ENCODE data around the gene MAST3.
A peak's percentile ranks its signal among the peaks of the same experiment; 100 is the strongest.
"Not testable (repeated sequence)": the region's sequence is repeated elsewhere in the genome, so short reads cannot be mapped to it uniquely, and the experiment has no call there.

The MAST3 gene

DNA sequence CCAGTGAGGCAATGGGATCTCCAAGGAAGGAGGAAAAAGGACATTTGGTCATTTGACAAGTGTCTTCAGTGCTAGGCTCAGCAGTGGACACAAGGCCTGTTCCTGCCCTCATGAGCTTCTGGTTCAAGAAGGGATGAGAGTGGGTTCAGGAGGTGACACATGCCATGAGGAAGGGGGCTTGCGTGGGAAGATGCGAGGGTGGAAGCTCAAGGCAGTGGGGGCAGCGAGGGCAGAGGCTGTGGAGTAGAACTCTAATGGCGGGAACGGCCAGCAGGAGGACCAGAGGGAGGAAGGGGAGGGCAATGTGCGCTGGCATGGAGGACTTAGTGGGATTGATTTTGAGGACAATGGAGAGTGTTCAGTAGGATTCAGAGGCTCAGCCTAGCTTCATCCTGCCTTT lies 58.7 kb downstream of the MAST3 start:
- H3K27ac Mint-ChIP-seq: no peak overlapping the region
- H3K9me3 Mint-ChIP-seq: no peaks in the 10 kb centered on the region
- peaks cover 31% of the 10 kb centered on the region for H3K36me3 Mint-ChIP-seq (ENCODE audit: insufficient read depth)
- no peak for DNase-seq
- no peaks in the 10 kb centered on the region for H3K27me3 Mint-ChIP-seq
- ATAC-seq (replicated peaks): no peak
- no peak overlapping the region for H3K4me3 Mint-ChIP-seq
- H3K4me1 Mint-ChIP-seq (ENCODE audit: low read depth in 2 of 2): peaks cover 32 to 34% of the 10 kb centered on the region in 2 donors

DNA sequence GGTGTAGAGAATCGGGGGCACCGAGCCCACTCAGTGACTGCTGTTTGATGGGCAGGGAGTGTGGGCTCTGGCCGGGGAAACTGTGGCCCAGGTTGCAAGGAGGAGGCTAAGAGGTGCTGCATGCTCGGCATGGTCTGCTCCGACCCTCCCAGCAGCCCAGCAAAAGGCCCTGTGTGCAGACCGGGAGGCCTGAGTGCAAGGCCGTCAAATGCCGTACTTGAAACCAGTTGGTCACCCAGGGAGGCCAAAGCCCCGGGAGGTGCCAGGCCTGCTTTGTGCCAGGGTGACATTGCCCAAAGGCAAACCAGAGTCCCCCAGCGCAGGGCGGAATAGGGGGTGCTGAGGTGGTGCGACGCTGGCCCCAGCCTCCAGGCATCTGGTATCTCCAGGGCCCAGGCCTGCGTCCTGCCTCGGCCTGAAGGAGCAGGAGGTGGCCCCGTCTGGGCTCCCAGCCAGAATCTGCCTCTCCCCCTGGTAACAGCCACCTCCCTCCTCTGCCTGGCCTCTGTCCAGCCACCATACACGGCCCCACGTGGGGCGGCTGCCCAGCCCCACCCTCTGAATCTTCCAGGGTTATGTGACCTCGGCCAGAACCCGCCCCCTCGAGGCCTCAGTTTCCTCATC lies 59.4 kb downstream of the MAST3 start:
- peaks cover 34% of the 10 kb centered on the region for H3K36me3 Mint-ChIP-seq (ENCODE audit: insufficient read depth)
- no peak overlapping the region for H3K4me3 Mint-ChIP-seq
- no peaks in the 10 kb centered on the region for H3K9me3 Mint-ChIP-seq
- DNase-seq: no peak
- H3K27me3 Mint-ChIP-seq: no peaks in the 10 kb centered on the region
- no peak for ATAC-seq (replicated peaks)
- peaks cover 26 to 34% of the 10 kb centered on the region in 2 donors for H3K4me1 Mint-ChIP-seq (ENCODE audit: low read depth in 2 of 2)
- H3K27ac Mint-ChIP-seq: no peak overlapping the region

GRCh38 chr19:18157465-18158063 lies 60.0 kb downstream of the MAST3 start:
- no peak for DNase-seq
- peaks cover 20 to 29% of the 10 kb centered on the region in 2 donors for H3K4me1 Mint-ChIP-seq (ENCODE audit: low read depth in 2 of 2)
- H3K36me3 Mint-ChIP-seq (ENCODE audit: insufficient read depth): peaks cover 31% of the 10 kb centered on the region
- H3K9me3 Mint-ChIP-seq: no peaks in the 10 kb centered on the region
- no peak overlapping the region for H3K27ac Mint-ChIP-seq
- ATAC-seq (replicated peaks): no peak
- no peaks in the 10 kb centered on the region for H3K27me3 Mint-ChIP-seq
- no peak overlapping the region for H3K4me3 Mint-ChIP-seq

GRCh38 chr19:18158467-18158866 lies 60.9 kb downstream of the MAST3 start:
- Mint-ChIP-seq H3K36me3 (ENCODE audit: insufficient read depth) (peaks cover 23% of the 10 kb centered on the region), H3K27me3 (no peaks in the 10 kb centered on the region), H3K9me3 (no peaks in the 10 kb centered on the region), H3K27ac (no peak overlapping the region), H3K4me1 (ENCODE audit: low read depth in 2 of 2) (peaks cover 18 to 27% of the 10 kb centered on the region in 2 donors), H3K4me3 (no peak overlapping the region)
- no peak for DNase-seq
- no peak for ATAC-seq (replicated peaks)

- H3K27ac Mint-ChIP-seq; H3K9me3 Mint-ChIP-seq; ATAC-seq (replicated peaks); H3K4me3 Mint-ChIP-seq; H3K27me3 Mint-ChIP-seq; DNase-seq: not testable (repeated sequence)
- Mint-ChIP-seq H3K36me3 (ENCODE audit: insufficient read depth) (peaks cover 25% of the 10 kb centered on the region), H3K4me1 (ENCODE audit: low read depth in 2 of 2) (peaks cover 14 to 23% of the 10 kb centered on the region in 2 donors)
Measured at GRCh38 chr19:18159059-18159616, 61.6 kb downstream of the MAST3 start.

- Mint-ChIP-seq H3K27ac (no peak overlapping the region), H3K4me1 (ENCODE audit: low read depth in 2 of 2) (peaks cover 8 to 17% of the 10 kb centered on the region in 2 donors), H3K9me3 (no peaks in the 10 kb centered on the region), H3K4me3 (peak overlapping the region; percentile 42 to 59), H3K36me3 (ENCODE audit: insufficient read depth) (peaks cover 28% of the 10 kb centered on the region), H3K27me3 (no peaks in the 10 kb centered on the region)
- ATAC-seq (replicated peaks) (no peak), DNase-seq (no peak)
Measured at GRCh38 chr19:18159810-18160209, 62.2 kb downstream of the MAST3 start.

- H3K36me3 Mint-ChIP-seq (ENCODE audit: insufficient read depth): peaks cover 34% of the 10 kb centered on the region
- H3K27me3 Mint-ChIP-seq: no peaks in the 10 kb centered on the region
- H3K9me3 Mint-ChIP-seq: no peaks in the 10 kb centered on the region
- peak overlapping the region; percentile 42 to 59 for H3K4me3 Mint-ChIP-seq
- no peak for ATAC-seq (replicated peaks)
- peaks cover 8 to 14% of the 10 kb centered on the region in 2 donors for H3K4me1 Mint-ChIP-seq (ENCODE audit: low read depth in 2 of 2)
- peak overlapping the region in 1 of 2 donors; percentile 68 for H3K27ac Mint-ChIP-seq
- no peak for DNase-seq
Measured at GRCh38 chr19:18160493-18160970, 63.0 kb downstream of the MAST3 start.

- no peaks in the 10 kb centered on the region for H3K27me3 Mint-ChIP-seq
- H3K27ac Mint-ChIP-seq: peak overlapping the region in 1 of 2 donors; percentile 68
- ATAC-seq (replicated peaks) (peak; percentile 97), DNase-seq (peak; percentile 77 to 88 (median 84))
- H3K36me3 Mint-ChIP-seq (ENCODE audit: insufficient read depth): peaks cover 38% of the 10 kb centered on the region
- peak overlapping the region; percentile 42 to 59 for H3K4me3 Mint-ChIP-seq
- H3K9me3 Mint-ChIP-seq: no peaks in the 10 kb centered on the region
- H3K4me1 Mint-ChIP-seq (ENCODE audit: low read depth in 2 of 2): peaks cover 7 to 14% of the 10 kb centered on the region in 2 donors
Measured at GRCh38 chr19:18160971-18161635, 63.5 kb downstream of the MAST3 start.

- Mint-ChIP-seq H3K27me3 (no peaks in the 10 kb centered on the region), H3K27ac (peak overlapping the region in 1 of 2 donors; percentile 59), H3K4me3 (peak overlapping the region; percentile 47 to 51), H3K36me3 (ENCODE audit: insufficient read depth) (peaks cover 42% of the 10 kb centered on the region), H3K4me1 (ENCODE audit: low read depth in 2 of 2) (peaks cover 3 to 9% of the 10 kb centered on the region in 2 donors), H3K9me3 (no peaks in the 10 kb centered on the region)
- ATAC-seq (replicated peaks) (no peak), DNase-seq (no peak)
Measured at GRCh38 chr19:18161636-18162002, 64.0 kb downstream of the MAST3 start.

DNA sequence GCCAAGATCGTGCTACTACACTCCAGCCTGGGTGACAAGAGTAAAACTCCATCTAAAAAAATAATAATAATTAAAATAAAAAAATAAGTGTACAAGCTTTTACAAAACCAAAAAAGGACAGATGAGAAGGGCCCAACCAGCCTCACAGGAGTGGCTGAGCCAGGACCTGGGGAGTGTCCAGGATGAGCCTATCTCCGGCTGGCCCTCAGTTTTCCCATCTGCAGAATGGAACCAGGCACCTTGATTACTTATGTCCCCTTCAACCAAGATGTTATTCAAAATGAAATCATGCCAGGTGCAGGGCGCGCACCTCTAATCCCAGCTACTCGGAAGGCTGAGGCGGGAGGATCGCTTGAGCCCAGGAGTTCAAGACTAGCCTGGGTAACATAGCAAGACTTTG lies 66.5 kb downstream of the MAST3 start:
- peaks cover 6 to 11% of the 10 kb centered on the region in 2 donors for H3K4me1 Mint-ChIP-seq (ENCODE audit: low read depth in 2 of 2)
- H3K4me3 Mint-ChIP-seq: no peak overlapping the region
- ATAC-seq (replicated peaks): no peak
- H3K27me3 Mint-ChIP-seq: no peaks in the 10 kb centered on the region
- H3K27ac Mint-ChIP-seq: no peak overlapping the region
- no peak for DNase-seq
- peaks cover 53% of the 10 kb centered on the region for H3K36me3 Mint-ChIP-seq (ENCODE audit: insufficient read depth)
- no peaks in the 10 kb centered on the region for H3K9me3 Mint-ChIP-seq

- ATAC-seq (replicated peaks): no peak
- H3K36me3 Mint-ChIP-seq (ENCODE audit: insufficient read depth): peaks cover 46% of the 10 kb centered on the region
- no peak for DNase-seq
- peaks cover 3 to 7% of the 10 kb centered on the region in 2 donors for H3K4me1 Mint-ChIP-seq (ENCODE audit: low read depth in 2 of 2)
- no peak overlapping the region for H3K4me3 Mint-ChIP-seq
- no peaks in the 10 kb centered on the region for H3K27me3 Mint-ChIP-seq
- H3K9me3 Mint-ChIP-seq: no peaks in the 10 kb centered on the region
- no peak overlapping the region for H3K27ac Mint-ChIP-seq
Measured at GRCh38 chr19:18165794-18166544, 68.4 kb downstream of the MAST3 start.

DNA sequence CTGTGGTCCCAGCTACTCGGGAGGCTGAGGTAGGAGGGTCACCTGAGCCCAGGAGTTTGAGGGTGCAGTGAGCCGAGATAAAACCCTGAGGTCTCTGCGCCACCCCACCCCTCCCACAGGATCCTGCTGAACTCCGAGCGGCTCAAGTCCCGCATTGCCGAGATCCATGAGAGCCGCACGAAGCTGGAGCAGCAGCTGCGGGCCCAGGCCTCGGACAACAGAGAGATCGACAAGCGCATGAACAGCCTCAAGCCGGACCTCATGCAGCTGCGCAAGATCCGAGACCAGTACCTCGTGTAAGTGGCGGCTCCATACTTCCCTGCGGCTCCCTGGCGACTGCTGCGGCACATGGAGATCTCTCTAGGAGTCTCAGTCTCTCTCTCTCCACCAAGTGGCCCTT lies 69.4 kb downstream of the MAST3 start:
- ATAC-seq (replicated peaks) (no peak), DNase-seq (no peak)
- Mint-ChIP-seq H3K9me3 (no peaks in the 10 kb centered on the region), H3K27ac (no peak overlapping the region), H3K4me1 (ENCODE audit: low read depth in 2 of 2) (peaks cover 2 to 3% of the 10 kb centered on the region in 2 donors), H3K36me3 (ENCODE audit: insufficient read depth) (peaks cover 41% of the 10 kb centered on the region), H3K4me3 (no peak overlapping the region), H3K27me3 (no peaks in the 10 kb centered on the region)

GRCh38 chr19:18167975-18168645 lies 70.5 kb downstream of the MAST3 start:
- Mint-ChIP-seq H3K4me3 (no peak overlapping the region), H3K27me3 (no peaks in the 10 kb centered on the region), H3K9me3 (no peaks in the 10 kb centered on the region), H3K36me3 (ENCODE audit: insufficient read depth) (peaks cover 38% of the 10 kb centered on the region), H3K27ac (no peak overlapping the region), H3K4me1 (ENCODE audit: low read depth in 2 of 2) (peaks cover 3 to 4% of the 10 kb centered on the region in 2 donors)
- ATAC-seq (replicated peaks) (peak; percentile 86), DNase-seq (peak; percentile 53 to 62 (median 61))
